GM18909 (cell line): Measurements from ENCODE around the gene FBXO9.

Experiments
- ATAC-seq: cut with Tn5 transposase; IDR thresholded peaks from one replicate; pipeline ENCODE4 v1.9.1; 2021; ENCODE audit warnings: mild to moderate bottlenecking; ENCODE audit not compliant: unreplicated experiment, poor library complexity

The FBXO9 gene

DNA sequence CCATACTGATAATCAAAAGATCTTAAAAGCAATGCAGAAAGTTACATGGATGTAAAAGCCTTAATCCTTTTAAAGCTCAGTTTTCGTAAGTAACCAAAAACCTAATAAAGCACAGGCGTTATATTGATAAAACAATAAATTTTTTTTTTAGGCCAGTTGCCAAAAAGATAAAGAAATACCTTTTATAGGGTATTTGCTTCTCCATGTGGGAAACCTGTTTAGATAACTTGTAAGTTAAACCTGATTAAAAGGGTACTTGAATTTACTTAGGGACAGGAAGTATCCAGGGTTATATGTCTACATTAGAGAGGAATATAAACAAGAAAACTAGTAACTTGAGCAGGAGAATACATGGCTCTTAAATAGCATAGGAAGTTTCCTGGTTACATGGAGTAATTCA lies 21.1 kb downstream of the FBXO9 start:
- no peak for ATAC-seq

GRCh38 chr6:53089948-53090347 lies 24.7 kb downstream of the FBXO9 start:
- no peak for ATAC-seq

GRCh38 chr6:53090576-53090975 lies 25.4 kb downstream of the FBXO9 start:
- ATAC-seq: no peak

DNA sequence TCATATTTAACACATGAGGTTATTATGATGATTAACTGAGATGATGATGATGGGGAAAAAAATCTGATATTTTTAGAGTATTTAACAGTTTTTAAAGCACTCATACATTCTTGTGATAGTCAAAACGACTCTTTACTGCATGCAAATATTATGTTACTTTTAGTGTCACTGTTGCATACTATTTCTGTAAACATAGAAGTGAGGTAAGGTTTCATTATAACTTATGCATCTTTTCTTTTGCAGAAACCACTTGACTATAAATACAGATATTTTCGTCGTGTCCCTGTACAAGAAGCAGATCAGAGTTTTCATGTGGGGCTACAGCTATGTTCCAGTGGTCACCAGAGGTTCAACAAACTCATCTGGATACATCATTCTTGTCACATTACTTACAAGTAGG lies 30.1 kb downstream of the FBXO9 start:
- ATAC-seq: no peak

GRCh38 chr6:53095716-53096115 lies 30.5 kb downstream of the FBXO9 start:
- ATAC-seq: no peak

- ATAC-seq: no peak
Observed at GRCh38 chr6:53100561-53100960, 35.4 kb downstream of the FBXO9 start.

GRCh38 chr6:53101006-53101405 lies 35.8 kb downstream of the FBXO9 start:
- no peak for ATAC-seq

DNA sequence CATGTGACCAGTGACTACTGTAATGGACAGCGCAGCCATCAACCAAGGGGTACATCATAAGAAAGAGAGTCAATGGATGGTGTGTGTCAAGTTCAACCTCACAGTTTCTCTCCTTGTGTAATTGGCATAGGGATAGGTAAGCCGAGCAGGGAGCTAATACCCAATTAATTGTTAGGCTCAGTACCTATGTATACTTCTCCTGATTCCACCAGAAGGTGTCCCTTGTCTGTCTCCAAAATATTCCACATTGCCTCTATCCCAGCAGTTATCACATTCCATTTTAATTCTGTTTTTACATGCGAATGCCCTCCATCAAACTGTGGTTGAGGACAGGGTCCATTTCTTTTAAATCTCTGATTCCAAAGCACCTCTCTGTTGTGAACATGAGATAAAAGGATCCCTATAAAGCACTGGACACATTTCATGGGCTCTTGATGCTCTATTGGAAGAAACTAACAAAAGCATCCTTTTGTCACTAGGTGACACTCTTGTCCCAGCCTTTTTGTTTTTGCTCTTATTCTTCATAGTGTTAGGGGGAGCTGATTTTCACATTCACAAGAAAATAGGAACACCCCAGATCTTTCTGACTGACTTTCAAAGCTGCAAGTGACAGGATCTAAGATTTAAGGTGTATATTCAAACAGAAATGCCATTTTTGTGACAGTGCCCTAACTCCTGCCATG lies 38.9 kb downstream of the FBXO9 start:
- ATAC-seq: no peak

DNA sequence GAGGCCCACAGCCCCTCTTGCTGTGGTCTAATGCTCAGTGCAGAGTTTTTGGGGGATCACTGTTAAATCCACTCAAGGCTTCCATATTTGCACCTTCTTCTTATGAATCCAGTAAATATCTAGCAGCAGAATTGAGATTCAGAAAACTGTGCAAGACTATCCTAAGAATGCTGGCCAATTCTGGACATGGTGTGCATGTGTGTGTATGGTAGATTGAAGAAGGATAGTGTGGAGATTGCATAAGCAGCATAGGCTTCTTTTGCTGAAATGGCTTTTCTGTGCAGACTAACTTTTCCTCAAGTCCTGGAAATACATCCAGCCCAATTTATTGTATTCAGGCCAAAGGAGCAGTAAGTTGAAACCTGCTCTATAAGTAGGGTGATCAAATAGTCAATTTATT lies 39.7 kb downstream of the FBXO9 start:
- ATAC-seq: no peak

- ATAC-seq: no peak
Observed at GRCh38 chr6:53107091-53107490, 41.9 kb downstream of the FBXO9 start.

- ATAC-seq: peak; percentile 92
Observed at GRCh38 chr6:53109612-53110011, 44.4 kb downstream of the FBXO9 start.

DNA sequence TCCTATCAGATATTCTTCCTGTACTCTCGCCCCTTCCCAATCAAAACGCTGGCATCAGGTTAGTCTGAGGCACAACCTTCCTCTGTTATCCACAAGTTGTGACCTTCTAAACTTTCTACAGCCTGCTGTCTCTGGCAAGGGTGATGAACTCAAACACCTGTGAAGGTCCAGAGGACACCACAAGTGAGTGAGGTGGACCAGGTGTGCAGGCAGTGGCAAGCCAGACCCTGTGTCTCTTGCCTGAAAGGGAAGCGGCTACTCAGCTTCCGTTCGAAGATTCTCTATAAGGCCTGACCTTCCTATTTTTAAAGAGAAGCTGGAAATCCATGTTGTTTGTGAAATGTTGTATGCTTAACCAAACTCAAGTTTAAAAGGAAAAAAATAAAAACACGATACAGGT lies 46.7 kb downstream of the FBXO9 start:
- no peak for ATAC-seq

- no peak for ATAC-seq
Observed at GRCh38 chr6:53112404-53112803, 47.2 kb downstream of the FBXO9 start.

DNA sequence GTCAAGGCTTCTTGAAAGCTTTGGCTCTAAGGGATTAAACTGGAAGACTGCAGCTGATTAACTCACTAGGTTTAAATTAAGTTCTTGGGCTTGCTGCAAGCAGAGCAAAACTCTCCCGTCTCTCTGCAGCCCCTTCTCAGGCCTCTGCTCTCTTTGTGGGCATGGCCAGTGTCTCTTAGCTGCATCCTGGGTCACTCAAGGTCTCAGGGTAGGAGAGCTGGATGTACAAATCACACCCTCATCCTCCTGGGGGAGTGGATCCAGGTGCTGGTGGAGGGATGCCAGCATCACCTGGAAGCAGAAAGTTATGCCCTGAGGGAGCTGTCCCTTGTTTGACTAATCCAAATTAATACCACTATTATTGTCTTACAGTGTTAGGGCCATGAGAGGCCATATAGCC lies 47.7 kb downstream of the FBXO9 start:
- no peak for ATAC-seq

DNA sequence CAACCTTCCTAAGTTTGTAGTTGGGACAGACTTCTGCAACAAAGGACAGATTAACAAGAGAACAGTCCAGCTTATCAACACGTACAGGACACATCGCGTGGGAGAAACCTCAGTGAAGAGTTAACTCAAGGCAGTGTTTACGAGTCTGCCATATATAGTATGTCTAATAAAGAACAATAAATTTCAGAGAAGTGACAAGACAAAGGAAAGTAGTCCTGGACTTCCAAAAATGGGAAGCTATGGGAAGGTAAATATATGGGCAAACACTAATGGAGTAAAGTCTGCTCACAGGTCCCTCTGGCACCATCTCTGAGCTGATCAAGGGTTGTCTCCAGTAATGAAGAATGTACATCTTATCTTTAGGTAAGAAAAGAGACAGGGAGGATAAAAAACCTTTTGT lies 48.5 kb downstream of the FBXO9 start:
- no peak for ATAC-seq

GRCh38 chr6:53115113-53115512 lies 49.9 kb downstream of the FBXO9 start:
- no peak for ATAC-seq

GRCh38 chr6:53115741-53116140 lies 50.5 kb downstream of the FBXO9 start:
- no peak for ATAC-seq

GRCh38 chr6:53119349-53119748 lies 54.1 kb downstream of the FBXO9 start:
- no peak for ATAC-seq

GRCh38 chr6:53119772-53120409 lies 54.7 kb downstream of the FBXO9 start:
- ATAC-seq: no peak

GRCh38 chr6:53124131-53124800 lies 59.1 kb downstream of the FBXO9 start:
- no peak for ATAC-seq

DNA sequence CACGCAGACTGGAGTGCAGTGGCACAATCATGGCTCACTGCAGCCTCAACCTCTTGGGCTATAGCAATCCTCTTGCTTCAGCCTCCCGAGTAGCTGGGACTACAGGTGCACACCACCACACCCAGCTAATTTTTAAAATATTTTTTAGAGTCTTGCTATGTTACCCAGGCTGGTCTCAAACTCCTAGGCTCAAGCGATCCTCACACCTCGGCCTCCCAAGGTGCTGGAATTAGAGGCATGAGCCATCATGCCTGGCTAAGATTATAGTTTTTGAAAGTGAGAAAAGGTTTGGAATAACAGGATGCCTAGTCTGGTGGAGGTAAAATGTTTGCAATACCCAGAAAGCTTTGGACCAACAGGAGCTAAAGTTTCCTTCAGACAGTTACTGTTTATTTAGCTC lies 60.1 kb downstream of the FBXO9 start:
- ATAC-seq: no peak

DNA sequence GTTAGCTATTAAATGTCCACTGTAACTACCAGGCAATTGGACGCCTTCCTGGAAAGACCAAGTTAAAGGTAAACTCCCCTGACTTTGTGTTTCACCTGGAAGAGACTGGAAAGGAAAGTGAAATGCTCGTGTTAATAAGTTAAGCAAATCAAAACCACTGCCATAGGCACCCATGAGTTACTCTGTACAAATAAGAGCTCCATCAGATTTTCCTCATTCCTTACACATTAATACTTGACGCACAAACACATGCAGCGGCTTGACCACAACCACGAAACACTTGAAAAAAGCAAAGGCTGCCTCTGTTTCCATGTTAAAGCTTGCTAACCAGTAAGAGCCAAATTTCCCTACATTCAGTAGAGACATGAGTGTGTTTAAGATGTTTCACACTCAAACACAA lies 63.6 kb downstream of the FBXO9 start:
- no peak for ATAC-seq
